GM18520 (cell line): ENCODE data around the gene SMPD3.
A peak's percentile ranks its signal among the peaks of the same experiment; 100 is the strongest.

Experiments used
- ATAC-seq: cut with Tn5 transposase; IDR thresholded peaks from one replicate; pipeline ENCODE4 v1.9.1; 2021; ENCODE audit not compliant: unreplicated experiment

Gene SMPD3

DNA sequence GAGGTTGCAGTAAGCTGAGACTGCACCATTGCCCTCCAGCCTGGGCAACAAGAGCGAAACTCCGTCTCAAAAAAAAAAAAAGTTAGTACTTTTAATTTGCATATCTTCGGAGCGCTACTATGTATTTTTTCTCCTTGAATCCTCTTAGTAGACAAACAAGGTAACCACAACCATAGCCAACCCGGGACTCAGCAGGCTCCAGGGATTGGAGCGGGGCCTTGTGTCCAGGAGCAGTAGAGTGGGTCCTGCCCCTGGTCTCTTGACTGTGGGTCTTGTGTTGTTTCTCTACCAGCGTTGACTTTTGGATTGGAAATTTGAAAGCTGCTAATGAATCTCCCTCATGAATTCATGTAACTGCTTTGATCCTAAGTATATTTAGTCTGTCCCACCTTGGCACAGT lies 105.2 kb downstream of the SMPD3 start:
- ATAC-seq, result no peak

DNA sequence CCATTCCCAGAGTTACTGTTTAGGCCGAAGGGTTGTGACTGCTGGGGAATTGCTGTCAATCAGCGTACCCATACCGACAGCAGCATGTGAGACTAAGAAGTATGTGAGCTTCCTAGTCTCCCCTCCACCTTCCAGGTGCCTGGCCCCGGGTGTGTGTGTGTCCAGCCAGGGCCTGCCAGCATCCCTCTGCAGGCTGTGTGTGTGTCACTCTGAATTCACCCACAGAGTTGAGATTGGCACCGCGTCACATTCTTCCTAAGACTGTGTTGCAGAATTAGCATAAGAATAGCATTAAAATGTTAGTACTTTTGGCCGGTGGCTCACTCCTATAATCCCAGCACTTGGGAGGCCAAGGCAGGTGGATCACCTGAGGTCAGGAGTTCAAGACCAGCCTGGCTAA lies 105.7 kb downstream of the SMPD3 start:
- ATAC-seq, result no peak

DNA sequence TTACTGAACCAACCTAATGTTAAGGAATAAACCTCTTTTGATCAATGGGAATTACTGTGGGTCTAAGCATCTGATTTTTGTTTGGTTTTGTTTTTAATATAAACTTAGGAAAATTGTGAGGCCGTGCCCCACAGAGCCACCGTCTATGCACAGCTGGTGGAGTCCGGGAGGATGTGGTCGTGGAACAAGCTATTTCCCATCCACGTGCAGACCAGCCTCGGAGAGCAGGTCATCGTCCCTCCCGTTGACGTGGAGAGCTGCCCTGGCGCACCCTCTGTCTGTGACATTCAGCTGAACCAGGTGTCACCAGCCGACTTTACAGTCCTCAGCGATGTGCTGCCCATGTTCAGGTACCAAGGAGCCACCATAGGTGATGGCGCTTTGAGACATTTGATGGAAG lies 109.1 kb downstream of the SMPD3 start:
- no peak for ATAC-seq

- ATAC-seq, result no peak
Observed at GRCh38 chr16:68338326-68339119, 109.8 kb downstream of the SMPD3 start.

DNA sequence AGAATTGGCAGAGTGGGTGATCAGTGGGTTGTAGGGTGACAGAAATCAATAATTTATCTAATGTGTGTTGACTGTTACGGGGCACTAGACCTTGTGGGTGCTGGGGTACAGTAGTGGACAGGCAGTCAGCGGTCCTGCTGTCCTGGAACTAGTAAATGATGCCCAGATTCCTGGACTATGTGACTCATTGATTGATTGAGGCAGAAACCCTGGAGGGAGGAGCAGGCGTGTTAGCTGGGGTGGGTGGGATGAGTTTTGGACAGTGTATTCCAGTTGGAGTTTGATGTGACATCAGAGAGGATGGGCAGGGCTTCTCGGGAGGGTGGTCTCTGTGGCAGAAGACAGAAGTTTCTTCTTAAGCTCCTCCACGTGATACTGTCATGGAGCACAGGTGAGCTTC lies 113.1 kb downstream of the SMPD3 start:
- no peak for ATAC-seq

DNA sequence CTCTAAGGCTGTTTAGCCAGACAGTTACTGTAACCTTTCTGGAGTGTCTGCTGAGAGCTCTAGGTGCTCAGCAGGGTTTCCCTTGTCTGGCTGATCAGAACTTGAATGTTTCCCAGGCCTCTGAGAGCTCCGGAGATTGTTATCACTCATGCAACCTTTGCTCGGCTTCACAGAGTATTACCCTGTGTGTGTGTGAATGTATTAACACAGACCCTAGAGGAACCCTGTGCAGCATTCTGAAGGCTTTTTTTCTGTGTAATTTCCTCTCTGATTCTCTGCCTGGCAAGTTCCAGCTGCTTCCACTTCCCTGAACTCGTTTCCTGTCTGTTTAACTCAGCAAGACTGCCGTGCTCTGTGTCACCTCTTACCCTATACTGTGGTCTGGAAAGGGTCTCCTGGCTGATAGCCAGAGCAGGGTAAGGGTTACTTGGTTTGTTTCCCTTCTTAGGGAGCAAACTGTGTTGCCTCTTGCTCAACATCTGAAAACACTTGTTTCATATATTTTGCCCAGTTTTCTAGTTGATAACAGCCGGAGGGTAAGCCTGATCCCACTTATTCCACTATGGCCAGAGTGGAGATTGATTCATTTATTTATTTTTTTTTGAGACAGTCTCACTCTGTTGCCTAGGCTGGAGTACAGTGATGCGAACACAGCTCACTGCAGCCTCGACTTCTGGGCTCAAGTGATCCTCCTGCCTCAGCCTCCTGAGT lies 115.7 kb downstream of the SMPD3 start:
- no peak for ATAC-seq

GRCh38 chr16:68331879-68332410 lies 116.4 kb downstream of the SMPD3 start:
- no peak for ATAC-seq

- ATAC-seq, result no peak
Observed at GRCh38 chr16:68328860-68329390, 119.4 kb downstream of the SMPD3 start.

DNA sequence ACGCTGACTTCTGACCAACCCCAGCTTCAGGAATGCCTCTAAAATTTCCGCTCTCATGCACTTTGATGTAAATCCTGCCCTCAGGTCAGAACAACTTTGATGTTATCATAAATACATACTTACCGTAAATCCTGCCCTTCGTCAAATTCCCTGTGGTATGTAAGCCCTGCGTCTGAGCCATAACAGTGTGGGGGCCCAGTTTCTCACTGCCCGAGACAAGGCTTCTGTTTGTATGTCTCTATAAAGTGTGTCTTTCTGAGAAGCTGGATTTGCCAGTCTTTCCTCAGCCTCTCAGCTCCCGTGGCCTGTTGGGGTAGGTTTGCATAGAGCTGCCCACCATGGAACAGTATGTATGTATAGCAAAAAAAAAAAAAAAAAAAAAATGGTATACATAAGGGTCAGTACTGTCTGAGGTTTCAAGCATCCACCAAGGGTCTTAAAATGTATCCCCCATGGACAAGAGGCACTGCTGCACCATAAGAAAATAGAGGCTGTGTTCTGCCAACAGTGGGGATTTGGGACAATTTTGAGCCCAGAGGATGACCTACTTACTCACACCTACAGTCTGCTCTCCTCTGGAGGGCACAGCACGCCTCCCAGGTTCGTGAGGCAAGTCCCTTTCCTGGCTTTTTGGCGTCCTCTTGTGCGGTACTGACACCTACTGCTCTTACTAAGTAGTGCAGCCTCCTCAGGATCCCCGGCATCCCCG lies 120.0 kb downstream of the SMPD3 start:
- ATAC-seq, result no peak

DNA sequence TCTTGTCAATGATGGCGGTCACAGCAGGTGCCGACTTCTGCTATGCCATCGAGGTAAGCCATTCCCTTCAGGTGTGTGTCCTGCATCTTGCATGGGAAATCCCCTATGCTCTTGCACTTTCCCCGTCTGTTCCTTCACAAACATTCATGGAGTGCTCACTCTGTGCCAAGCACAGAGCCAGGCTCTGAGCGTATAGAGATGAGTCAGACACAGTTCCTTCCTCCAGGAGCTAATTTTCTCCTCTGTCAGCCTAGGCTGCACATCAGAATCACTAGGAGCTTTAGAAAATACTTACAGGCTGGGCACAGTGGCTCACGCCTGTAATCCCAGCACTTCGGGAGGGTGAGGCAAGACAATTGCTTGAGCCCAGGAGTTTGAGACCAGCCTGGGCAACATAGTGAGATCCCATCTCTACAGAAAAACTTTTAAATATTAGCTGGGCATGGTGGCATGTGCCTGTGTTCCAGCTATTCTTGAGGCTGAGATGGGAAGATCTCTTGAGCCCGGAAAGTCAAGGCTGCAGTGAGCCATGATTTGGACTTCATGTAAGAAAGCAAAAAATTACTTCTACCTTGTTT lies 123.4 kb downstream of the SMPD3 start:
- ATAC-seq, result no peak

DNA sequence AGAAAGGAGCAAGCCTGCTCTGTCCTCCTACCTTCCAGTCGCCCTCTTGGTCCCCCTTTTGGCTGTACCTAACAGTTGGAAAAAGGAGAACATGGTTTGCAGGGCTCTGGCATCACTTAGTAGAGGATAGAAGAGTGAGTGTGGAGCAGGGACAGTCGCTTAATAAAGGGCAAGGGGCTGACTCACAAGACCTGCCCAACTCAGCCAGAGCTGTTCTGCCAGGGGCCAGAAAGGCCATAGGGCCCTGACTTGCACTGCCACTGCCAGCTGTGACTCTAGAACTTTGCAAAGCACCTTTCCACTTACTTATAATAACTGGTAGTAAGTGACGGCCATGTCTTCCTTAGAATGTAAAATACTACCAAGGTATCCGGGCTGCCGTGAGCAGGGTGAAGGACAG lies 124.0 kb downstream of the SMPD3 start:
- no peak for ATAC-seq

- peak; percentile 88 for ATAC-seq
Observed at GRCh38 chr16:68319185-68319908, 129.0 kb downstream of the SMPD3 start.

- ATAC-seq, result no peak
Observed at GRCh38 chr16:68313116-68313515, 135.2 kb downstream of the SMPD3 start.

- peak; percentile 91 for ATAC-seq
Observed at GRCh38 chr16:68310774-68311511, 137.4 kb downstream of the SMPD3 start, which contains the start of the genes PRMT7 and SLC7A6OS. Gene PRMT7 (plus strand): TSS chr16:68311019. CDS start chr16:68315980, 4,961 bp downstream. Gene SLC7A6OS (minus strand): TSS chr16:68310946. CDS start chr16:68310926, 20 bp downstream.

- no peak for ATAC-seq
Observed at GRCh38 chr16:68310437-68310773, 137.9 kb downstream of the SMPD3 start.

DNA sequence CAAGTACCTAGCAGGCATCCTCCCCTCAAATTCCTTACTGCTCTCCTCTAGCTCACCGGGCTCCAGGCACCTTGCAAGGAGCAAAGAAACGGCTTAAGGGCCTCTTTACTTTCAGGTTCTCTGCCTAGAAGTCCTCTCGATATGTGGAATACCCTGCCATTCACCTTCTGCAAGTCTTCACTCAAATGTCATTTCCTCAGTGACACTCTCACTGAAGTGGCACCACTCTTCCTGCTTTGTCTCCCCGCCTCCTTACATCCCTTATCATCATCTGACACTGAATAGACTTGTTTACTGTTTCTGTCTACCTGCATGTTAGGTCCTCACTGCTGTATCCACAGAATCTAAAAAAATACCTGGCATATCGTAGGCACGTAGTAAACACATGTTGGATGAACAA lies 138.5 kb downstream of the SMPD3 start:
- ATAC-seq, result no peak
